BLaER1 (cell line): Measurements from ENCODE around the gene APOA5.
"Not testable (repeated sequence)": the region's sequence is repeated elsewhere in the genome, so short reads cannot be mapped to it uniquely, and the experiment has no call there.

Source experiments
- H3K27ac ChIP-seq: shearing (Covaris generic); formaldehyde crosslinking; 2 replicates; pipeline ENCODE4 v1.8.1; 2022
- H3K27me3 ChIP-seq: shearing (Covaris generic); formaldehyde crosslinking; 2 replicates; pipeline ENCODE4 v1.8.1; 2022
- H3K36me3 ChIP-seq: shearing (Covaris generic); formaldehyde crosslinking; 2 replicates; pipeline ENCODE4 v1.8.1; 2022
- H3K4me1 ChIP-seq: shearing (Covaris generic); formaldehyde crosslinking; 2 replicates; pipeline ENCODE4 v1.8.1; 2022
- H3K4me2 ChIP-seq: shearing (Covaris generic); formaldehyde crosslinking; 2 replicates; pipeline ENCODE4 v1.8.1; 2022
- H3K4me3 ChIP-seq: shearing (Covaris generic); formaldehyde crosslinking; 2 replicates; pipeline ENCODE4 v1.8.1; 2022
- H3K9ac ChIP-seq: shearing (Covaris generic); formaldehyde crosslinking; 2 replicates; pipeline ENCODE4 v1.8.1; 2022
- H3K9me3 ChIP-seq: shearing (Covaris generic); formaldehyde crosslinking; 2 replicates; pipeline ENCODE4 v1.8.1; 2022
- H4K20me1 ChIP-seq: shearing (Covaris generic); formaldehyde crosslinking; 2 replicates; pipeline ENCODE4 v1.8.1; 2022
- Cebpa-rat ChIP-seq: shearing (Covaris generic); IDR thresholded peaks from 2 replicates; pipeline ENCODE4 v1.8.1; 2022

The APOA5 gene

DNA sequence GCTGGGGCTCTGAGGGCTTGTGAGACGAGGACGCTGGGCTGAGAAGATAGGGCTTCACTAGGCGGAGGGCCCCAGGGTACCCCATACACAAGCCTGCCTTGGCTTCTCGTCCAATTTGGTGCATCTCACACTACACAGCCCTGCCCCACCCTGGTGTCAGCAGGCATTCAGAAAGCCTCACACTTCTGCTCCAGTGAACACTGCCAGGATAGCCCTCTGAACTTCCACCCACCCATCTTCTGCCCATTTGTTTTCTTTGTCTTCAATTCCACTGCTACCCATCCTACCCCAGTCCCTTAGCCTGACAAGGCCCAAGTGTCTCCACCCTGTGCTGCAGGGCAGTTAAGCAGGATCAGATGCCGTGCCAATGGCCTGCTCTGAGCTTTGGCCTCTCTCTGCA lies 17.0 kb downstream of the APOA5 start:
- TF ChIP-seq Cebpa-rat, result no peak
- Histone ChIP-seq H4K20me1 (peaks cover 15% of the 10 kb centered on the region; the same call in 1 of the 2 replicates), H3K9me3 (no peaks in the 10 kb centered on the region), H3K4me1 (peaks cover 35% of the 10 kb centered on the region), H3K4me3 (no peak overlapping the region), H3K36me3 (peaks cover 45% of the 10 kb centered on the region), H3K4me2 (peak overlapping the region; percentile 97), H3K27ac (no peak overlapping the region), H3K27me3 (no peaks in the 10 kb centered on the region), H3K9ac (no peak overlapping the region)

DNA sequence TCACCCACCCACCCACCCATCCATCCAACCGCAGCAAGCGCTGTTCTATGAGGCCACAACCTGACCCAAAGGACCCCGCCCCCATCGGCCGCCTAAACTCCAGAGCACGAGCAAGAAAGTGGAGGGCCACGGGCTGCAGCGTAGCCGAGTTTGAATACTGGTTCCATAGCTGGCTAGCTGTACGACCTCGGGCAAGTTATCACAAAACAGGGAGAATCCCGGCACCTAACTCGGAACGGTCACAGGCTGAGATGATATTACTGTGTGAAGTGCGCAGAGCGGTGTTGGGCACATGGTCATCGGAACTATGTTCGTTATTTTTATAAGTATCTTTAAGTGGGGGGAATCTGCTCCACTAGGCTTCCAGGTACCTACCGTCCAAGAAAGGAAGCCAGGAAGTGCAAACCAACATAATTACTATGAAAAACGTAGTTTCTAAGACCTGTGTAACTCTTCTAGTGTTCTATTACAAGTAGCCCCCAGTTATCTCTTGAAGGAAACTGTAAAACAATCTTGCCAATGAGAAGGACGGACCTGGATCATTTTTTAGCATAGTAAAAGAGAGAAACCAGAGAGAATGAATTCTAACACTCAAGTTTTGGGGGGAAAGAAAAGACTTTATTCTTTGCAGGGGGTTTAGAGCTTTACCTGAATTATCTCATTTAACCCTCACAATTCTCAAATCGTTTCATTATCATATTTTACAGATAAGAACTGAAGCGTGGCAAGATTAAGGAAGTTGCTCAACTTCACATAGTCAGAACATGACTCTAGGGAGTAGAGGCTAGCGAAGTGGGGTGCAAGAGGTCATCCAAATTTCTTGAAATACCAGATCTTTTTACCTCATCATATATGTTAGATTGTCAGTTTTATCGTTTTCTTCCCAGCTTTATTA lies 18.2 kb downstream of the APOA5 start:
- Histone ChIP-seq H3K4me2 (peak overlapping the region; percentile 97), H3K9ac (peak overlapping the region; percentile 89), H3K27me3 (no peaks in the 10 kb centered on the region), H3K4me1 (peaks cover 35% of the 10 kb centered on the region), H3K4me3 (peak overlapping the region; percentile 85), H4K20me1 (peaks cover 15% of the 10 kb centered on the region; the same call in 1 of the 2 replicates), H3K27ac (peak overlapping the region; percentile 76), H3K9me3 (no peaks in the 10 kb centered on the region), H3K36me3 (peaks cover 45% of the 10 kb centered on the region)
- TF ChIP-seq Cebpa-rat, result peak; percentile 61; the same call in 1 of the 2 replicates

DNA sequence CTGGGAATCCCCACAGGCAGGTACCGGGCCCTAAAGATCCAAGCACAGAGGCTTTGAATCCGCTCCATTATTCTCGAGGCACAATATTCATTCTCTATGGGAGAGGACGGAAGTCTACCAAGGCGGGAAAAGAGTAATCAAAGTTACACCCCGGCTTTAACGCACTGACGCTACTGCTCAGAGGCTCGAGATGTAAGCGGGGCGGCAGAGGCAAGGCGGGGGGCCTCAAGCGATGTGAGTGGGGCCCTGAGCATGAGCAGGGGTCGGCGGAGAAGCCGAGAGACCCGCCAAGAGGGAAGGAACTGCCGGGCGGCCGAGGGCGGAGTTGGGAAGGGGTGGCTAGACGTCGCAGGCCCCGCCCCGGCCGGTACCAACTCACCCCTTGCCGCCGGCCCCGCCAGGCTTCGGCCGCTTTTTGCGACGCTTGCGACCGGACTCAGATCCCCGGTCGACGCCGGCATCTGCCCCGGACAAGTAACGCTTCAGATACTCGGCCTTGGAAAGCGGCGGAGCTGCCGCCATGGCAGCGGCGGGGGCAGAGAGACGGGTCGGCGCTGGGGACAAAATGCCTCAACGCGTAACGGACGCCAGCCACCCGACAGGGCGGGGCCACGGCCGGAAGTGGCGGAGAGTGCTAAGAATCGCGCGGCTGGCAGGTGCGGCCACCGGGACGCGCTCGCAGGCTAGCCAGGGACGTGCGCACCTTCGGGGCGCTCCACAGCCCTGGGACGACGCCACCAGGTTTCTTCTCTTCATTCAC lies 19.1 kb downstream of the APOA5 start, which contains the start of gene BUD13:
TSS of gene BUD13 (minus strand) at position 545 of the 760 bp plus-strand sequence. CDS start at position 522, 23 bp downstream.
- Histone ChIP-seq H3K9ac (peak within 1 kb of the TSS; percentile 89), H3K36me3 (peaks cover 44% of the 10 kb centered on the region), H3K4me2 (peak within 1 kb of the TSS; percentile 97), H3K27me3 (no peaks in the 10 kb centered on the region), H3K9me3 (no peaks in the 10 kb centered on the region), H3K27ac (peak within 1 kb of the TSS; percentile 85), H3K4me3 (peak within 1 kb of the TSS; percentile 85), H4K20me1 (peaks cover 12% of the 10 kb centered on the region; the same call in 1 of the 2 replicates), H3K4me1 (peaks cover 35% of the 10 kb centered on the region)
- TF ChIP-seq Cebpa-rat, result no peak

DNA sequence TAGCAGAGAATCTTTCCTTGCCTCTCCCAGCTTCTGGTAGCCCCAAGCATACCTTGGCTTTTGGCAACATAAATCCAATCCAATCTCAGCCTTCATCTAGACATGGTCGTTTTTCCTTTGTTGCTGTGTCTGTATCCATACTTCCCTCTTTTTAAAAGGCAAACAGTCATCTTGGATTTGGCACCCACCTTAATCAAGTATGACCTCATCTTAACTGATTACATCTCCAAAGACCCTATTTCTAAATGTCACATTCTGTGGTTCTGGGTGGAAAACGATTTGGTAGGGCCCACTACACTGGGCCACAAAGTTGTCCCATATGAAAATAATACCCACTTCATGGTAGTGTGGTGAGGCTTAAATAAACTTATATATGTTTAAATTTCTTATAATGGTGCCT lies 19.7 kb downstream of the APOA5 start:
- H3K9me3 ChIP-seq, result no peaks in the 10 kb centered on the region
- H3K4me1 ChIP-seq, result peaks cover 35% of the 10 kb centered on the region
- H3K9ac ChIP-seq, result peak overlapping the region; percentile 89
- peaks cover 11% of the 10 kb centered on the region for H4K20me1 ChIP-seq
- H3K27me3 ChIP-seq, result no peaks in the 10 kb centered on the region
- H3K4me2 ChIP-seq, result peak overlapping the region; percentile 87
- H3K27ac ChIP-seq, result peak overlapping the region; percentile 85
- peaks cover 43% of the 10 kb centered on the region for H3K36me3 ChIP-seq
- TF ChIP-seq Cebpa-rat, result no peak
- peak overlapping the region; percentile 85 for H3K4me3 ChIP-seq

DNA sequence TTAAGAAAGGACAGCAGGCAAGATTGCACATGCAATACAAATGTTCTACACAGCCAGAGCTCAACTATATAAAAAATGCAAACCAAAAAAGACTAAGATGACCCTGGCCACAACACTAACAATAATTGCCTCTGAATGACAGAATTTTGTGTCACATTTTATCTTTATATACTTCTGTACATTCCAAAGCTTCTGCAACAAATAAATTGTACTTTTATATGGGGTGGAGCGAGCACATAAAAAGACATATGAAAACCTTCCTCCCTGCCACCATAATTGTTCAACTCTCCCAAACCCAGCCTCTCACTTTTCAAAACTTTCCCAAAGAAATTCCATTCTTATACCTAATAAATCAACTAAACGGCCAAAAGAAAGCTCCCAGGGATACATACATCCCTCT lies 29.5 kb downstream of the APOA5 start:
- H3K27me3 ChIP-seq, result no peaks in the 10 kb centered on the region
- no peak overlapping the region for H3K9ac ChIP-seq
- H3K36me3 ChIP-seq, result peaks cover 100% of the 10 kb centered on the region
- peaks cover 24% of the 10 kb centered on the region for H4K20me1 ChIP-seq
- no peak overlapping the region for H3K4me2 ChIP-seq
- H3K9me3 ChIP-seq, result no peaks in the 10 kb centered on the region
- no peaks in the 10 kb centered on the region for H3K4me1 ChIP-seq
- H3K4me3 ChIP-seq, result no peak overlapping the region
- TF ChIP-seq Cebpa-rat, result no peak
- no peak overlapping the region for H3K27ac ChIP-seq

DNA sequence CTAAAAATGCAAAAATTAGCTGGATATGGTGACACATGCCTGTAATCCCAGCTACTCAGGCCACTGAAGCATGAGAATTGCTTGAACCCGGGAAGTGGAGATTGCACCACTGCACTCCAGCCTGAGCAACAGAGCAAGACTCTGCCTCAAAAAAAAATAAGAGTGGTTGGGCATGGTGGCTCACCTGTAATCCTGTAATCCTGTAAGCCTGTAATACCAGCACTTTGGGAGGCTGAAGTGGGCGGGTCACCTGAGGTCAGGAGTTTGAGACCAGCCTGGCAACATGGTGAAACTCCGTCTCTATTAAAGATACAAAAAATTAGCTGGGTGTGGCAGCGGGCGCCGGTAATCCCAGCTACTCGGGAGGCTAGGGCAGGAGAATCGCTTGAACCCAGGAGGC lies 35.6 kb downstream of the APOA5 start:
- not testable (repeated sequence) for H3K4me1 ChIP-seq, H4K20me1 ChIP-seq, H3K9ac ChIP-seq, H3K4me3 ChIP-seq, H3K27ac ChIP-seq, H3K27me3 ChIP-seq, H3K4me2 ChIP-seq, H3K9me3 ChIP-seq
- peaks cover 99% of the 10 kb centered on the region for H3K36me3 ChIP-seq

DNA sequence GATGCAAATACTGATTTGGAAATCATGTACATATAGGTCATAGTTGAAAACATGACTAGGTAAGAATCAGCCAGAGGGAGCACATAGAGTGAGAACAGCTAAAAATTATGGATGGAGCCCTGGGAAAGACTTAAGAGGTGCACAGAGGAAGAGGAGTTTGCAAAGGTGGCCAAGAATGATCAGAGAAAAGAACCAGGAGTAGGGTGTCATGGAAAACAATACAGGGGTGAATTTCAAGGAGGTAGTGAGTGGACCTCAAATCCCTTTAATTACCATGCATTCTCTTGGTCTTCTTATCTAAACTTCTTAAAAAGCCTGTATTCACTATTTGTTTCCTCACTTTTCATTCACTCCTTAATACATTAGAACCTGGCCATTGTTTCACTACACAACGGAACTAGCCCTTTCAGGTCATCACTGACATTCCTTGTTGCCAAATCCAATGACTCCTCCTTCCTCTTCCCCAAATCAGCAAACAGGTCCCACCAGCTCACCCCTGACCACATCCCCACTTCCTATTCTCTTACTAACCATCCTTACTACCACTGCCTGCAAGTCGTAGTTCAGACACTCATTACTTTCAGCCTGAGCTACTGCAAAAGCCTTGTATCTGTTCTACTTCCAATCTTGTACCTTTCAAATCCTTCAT lies 41.5 kb downstream of the APOA5 start:
- Histone ChIP-seq H3K4me3 (no peak overlapping the region), H3K9ac (no peak overlapping the region), H3K9me3 (no peaks in the 10 kb centered on the region), H3K27me3 (no peaks in the 10 kb centered on the region), H4K20me1 (0 out of 2 replicates have a peak, but pooled peaks cover 7% of the 10 kb centered on the region), H3K4me2 (no peak overlapping the region), H3K27ac (no peak overlapping the region), H3K4me1 (no peaks in the 10 kb centered on the region), H3K36me3 (peaks cover 97% of the 10 kb centered on the region)
- TF ChIP-seq Cebpa-rat, result no peak

DNA sequence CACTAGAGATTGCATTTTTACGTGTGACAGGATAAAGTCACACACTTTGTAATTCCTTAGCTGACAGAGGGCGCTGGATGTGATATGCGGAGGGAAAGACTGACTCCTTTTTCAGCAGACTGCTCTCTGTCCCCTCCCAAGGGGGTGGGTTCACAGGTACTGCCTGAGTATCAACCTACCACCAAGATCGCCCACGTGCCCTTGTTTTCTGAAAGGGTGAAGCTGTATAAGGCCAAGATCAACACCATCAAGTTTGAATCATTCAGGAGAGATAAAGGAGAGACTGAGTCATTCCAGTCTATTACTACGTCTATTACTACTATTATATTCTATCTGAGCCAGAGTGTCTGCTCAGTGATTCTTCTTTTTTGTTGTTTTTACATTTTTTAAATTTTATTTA lies 49.6 kb downstream of the APOA5 start:
- no peak for TF ChIP-seq Cebpa-rat
- H3K27ac ChIP-seq, result no peak overlapping the region
- no peaks in the 10 kb centered on the region for H4K20me1 ChIP-seq
- H3K9ac ChIP-seq, result no peak overlapping the region
- no peak overlapping the region for H3K4me3 ChIP-seq
- no peaks in the 10 kb centered on the region for H3K9me3 ChIP-seq
- H3K4me2 ChIP-seq, result no peak overlapping the region
- H3K4me1 ChIP-seq, result no peaks in the 10 kb centered on the region
- H3K27me3 ChIP-seq, result no peaks in the 10 kb centered on the region
- peaks cover 18% of the 10 kb centered on the region for H3K36me3 ChIP-seq

DNA sequence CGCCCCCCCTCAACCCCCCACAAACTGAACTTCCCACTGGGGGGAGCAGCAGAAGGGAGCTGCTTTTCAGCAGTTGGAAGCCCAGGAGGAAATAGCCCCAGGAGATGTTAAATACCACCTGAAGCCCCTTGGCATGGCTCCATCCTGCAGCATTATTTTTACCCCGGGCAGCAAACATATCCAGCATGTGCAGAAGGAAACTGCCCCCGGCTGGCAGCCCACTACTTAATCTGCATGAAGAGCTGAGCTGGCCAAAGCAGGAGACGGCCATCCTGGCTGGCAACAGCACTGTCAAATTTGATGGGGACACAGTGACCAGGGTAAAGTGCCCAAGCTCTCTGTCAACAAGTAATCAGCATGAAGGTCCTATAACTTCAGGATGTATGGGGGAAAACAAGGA lies 50.9 kb downstream of the APOA5 start:
- no peak overlapping the region for H3K27ac ChIP-seq
- no peaks in the 10 kb centered on the region for H4K20me1 ChIP-seq
- peaks cover 4% of the 10 kb centered on the region for H3K36me3 ChIP-seq
- no peaks in the 10 kb centered on the region for H3K4me1 ChIP-seq
- TF ChIP-seq Cebpa-rat, result no peak
- H3K4me3 ChIP-seq, result no peak overlapping the region
- H3K27me3 ChIP-seq, result no peaks in the 10 kb centered on the region
- H3K9ac ChIP-seq, result no peak overlapping the region
- H3K9me3 ChIP-seq, result no peaks in the 10 kb centered on the region
- no peak overlapping the region for H3K4me2 ChIP-seq
